T-cell (primary cell): ENCODE data around the gene SLC34A2. TPM values are rescaled to one million over a fixed set of nuclear protein-coding genes. Genes with fewer than 3 reads are reported as not detected.

Source experiments
- ATAC-seq, 4 experiments: fragments of 200-7000 bp in 3 of 4; fragments of 150-1000 bp in 1 of 4; cut with Tn5 transposase; replicated peaks in 1 of 4; 1 replicate in 3 of 4; 2 replicates in 1 of 4; pipeline ENCODE4 v1.10.0; 2021; ENCODE audit warnings: moderate library complexity in 3 of 4, mild to moderate bottlenecking in 2 of 4, moderate number of reproducible peaks in 1 of 4
- CTCF ChIA-PET, 2 donors: fragments of 300-600 bp; sonication (Branson Sonifier 250); formaldehyde crosslinking; loops; one replicate each; lab custom pipeline; 2022; ENCODE audit warnings: antibody characterized with exemption in 2 of 2; lab: Charles Lee
- POLR2A ChIA-PET, 2 donors: fragments of 300-600 bp; sonication (Branson Sonifier 250); formaldehyde crosslinking; loops; one replicate each; lab custom pipeline; 2022; ENCODE audit warnings: antibody characterized with exemption in 2 of 2; lab: Charles Lee
- DNase-seq, 35 experiments: peaks; one replicate each; pipeline versions ENCODE4 v3.0.0 to v3.0.0-alpha.2; 2013 to 2023
- H3K27ac ChIP-seq: one replicate; pipeline ENCODE4 v1.5.1; 2013; ENCODE audit warnings: low read length
- H3K27me3 ChIP-seq, 2 experiments: replicated peaks in 1 of 2; 1 replicate in 1 of 2; 2 replicates in 1 of 2; pipeline versions ENCODE4 v1.6.1 to v1.7.0; 2013; ENCODE audit warnings: low read length in 1 of 2, mixed read lengths in 1 of 2; ENCODE audit not compliant: control insufficient read depth in 2 of 2, insufficient read depth in 2 of 2; ENCODE audit errors: extremely low read depth in 1 of 2
- H3K36me3 ChIP-seq, 2 donors: 1 replicate in 1 of 2; 2 replicates in 1 of 2; pipeline versions ENCODE4 v1.6.1 to v1.7.0; 2013; ENCODE audit warnings: low read length in 1 of 2; ENCODE audit not compliant: control insufficient read depth in 2 of 2, insufficient read depth in 1 of 2; ENCODE audit errors: extremely low read depth in 1 of 2
- H3K4me1 ChIP-seq, 2 experiments: 1 replicate in 1 of 2; 2 replicates in 1 of 2; pipeline versions ENCODE4 v1.6.1 to v1.7.0; 2013; ENCODE audit warnings: low read length in 2 of 2, mixed read lengths in 1 of 2; ENCODE audit not compliant: insufficient read depth in 2 of 2, control insufficient read depth in 1 of 2; ENCODE audit errors: extremely low read depth in 1 of 2
- H3K4me3 ChIP-seq, 2 donors: 1 replicate in 1 of 2; 2 replicates in 1 of 2; pipeline versions ENCODE4 v1.5.1 to v1.7.0; 2013; ENCODE audit warnings: mild to moderate bottlenecking in 2 of 2, low read length in 1 of 2, moderate library complexity in 1 of 2; ENCODE audit not compliant: control insufficient read depth in 1 of 2; ENCODE audit errors: extremely low read depth in 1 of 2
- H3K9me3 ChIP-seq: 2 replicates; pipeline ENCODE4 v1.7.0; 2013
- H3K27ac Mint-ChIP-seq, 2 donors: one replicate each; pipeline ENCODE4 v1.8.0; 2020 to 2021; ENCODE audit warnings: mild to moderate bottlenecking in 2 of 2, mixed read lengths in 2 of 2
- H3K27me3 Mint-ChIP-seq, 2 donors: one replicate each; pipeline ENCODE4 v1.8.0; 2021 to 2022; ENCODE audit warnings: mixed read lengths in 2 of 2
- H3K36me3 Mint-ChIP-seq: one replicate; pipeline ENCODE4 v1.8.0; 2021; ENCODE audit warnings: mixed read lengths
- H3K4me1 Mint-ChIP-seq, 3 donors: one replicate each; pipeline ENCODE4 v1.8.0; 2020 to 2022; ENCODE audit warnings: mixed read lengths in 3 of 3, mild to moderate bottlenecking in 1 of 3
- H3K4me3 Mint-ChIP-seq, 3 donors: one replicate each; pipeline ENCODE4 v1.8.0; 2020 to 2022; ENCODE audit warnings: mild to moderate bottlenecking in 3 of 3, mixed read lengths in 3 of 3, moderate library complexity in 3 of 3
- H3K9me3 Mint-ChIP-seq, 3 donors: one replicate each; pipeline ENCODE4 v1.8.0; 2020 to 2022; ENCODE audit warnings: mixed read lengths in 3 of 3
- WGBS: methylation state at CpG from one replicate; pipeline ENCODE4 v1.1.5; 2013; ENCODE audit warnings: missing lambda C conversion rate; ENCODE audit not compliant: insufficient coverage; 5-methylcytosine and 5-hydroxymethylcytosine counted together
- total RNA-seq, 35 experiments: library from RNA in 6 of 35; stranded (reverse) in 6 of 35; fragments of 120-200 nt in 1 of 35; gene quantifications; one replicate each; pipeline versions ENCODE4 v1.2.1 to v1.2.4 and lab custom pipeline; 2013 to 2026

SLC34A2 gene
- total RNA-seq, 5 donors from 2014 or later (not counting 1 experiment from before 2014, with no cell fraction given): 1.0 to 2.5 (median 1.9) TPM; not detected in 2

DNA sequence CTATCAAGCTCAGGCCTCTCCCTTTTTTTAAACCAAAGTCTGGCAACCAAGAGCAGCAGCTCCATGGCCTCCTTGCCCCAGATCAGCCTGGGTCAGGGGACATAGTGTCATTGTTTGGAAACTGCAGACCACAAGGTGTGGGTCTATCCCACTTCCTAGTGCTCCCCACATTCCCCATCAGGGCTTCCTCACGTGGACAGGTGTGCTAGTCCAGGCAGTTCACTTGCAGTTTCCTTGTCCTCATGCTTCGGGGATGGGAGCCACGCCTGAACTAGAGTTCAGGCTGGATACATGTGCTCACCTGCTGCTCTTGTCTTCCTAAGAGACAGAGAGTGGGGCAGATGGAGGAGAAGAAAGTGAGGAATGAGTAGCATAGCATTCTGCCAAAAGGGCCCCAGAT is 21.5 kb downstream of the SLC34A2 start:
- Mint-ChIP-seq H3K27ac (no peak overlapping the region), H3K4me1 (no peaks in the 10 kb centered on the region), H3K27me3 (peaks cover 0 to 3% of the 10 kb centered on the region in 2 donors), H3K36me3 (no peaks in the 10 kb centered on the region), H3K9me3 (no peaks in the 10 kb centered on the region), H3K4me3 (no peak overlapping the region)
- Histone ChIP-seq H3K9me3 (no peaks in the 10 kb centered on the region), H3K27me3 (peaks cover 0 to 3% of the 10 kb centered on the region in 2 experiments), H3K4me1 (no peaks in the 10 kb centered on the region), H3K4me3 (no peak overlapping the region), H3K27ac (no peak overlapping the region), H3K36me3 (no peaks in the 10 kb centered on the region)
- ChIA-PET CTCF (no interaction called here), POLR2A (no interaction called here)
- DNase-seq (no peak), ATAC-seq (no peak)
- 59% methylated on average over 3 of the region's 3 CpGs for WGBS

DNA sequence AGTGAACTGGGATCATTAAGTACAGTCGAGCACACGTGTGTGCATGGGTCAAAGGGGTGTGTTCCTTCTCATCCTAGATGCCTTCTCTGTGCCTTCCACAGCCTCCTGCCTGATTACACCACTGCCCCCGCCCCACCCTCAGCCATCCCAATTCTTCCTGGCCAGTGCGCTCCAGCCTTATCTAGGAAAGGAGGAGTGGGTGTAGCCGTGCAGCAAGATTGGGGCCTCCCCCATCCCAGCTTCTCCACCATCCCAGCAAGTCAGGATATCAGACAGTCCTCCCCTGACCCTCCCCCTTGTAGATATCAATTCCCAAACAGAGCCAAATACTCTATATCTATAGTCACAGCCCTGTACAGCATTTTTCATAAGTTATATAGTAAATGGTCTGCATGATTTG is 22.3 kb downstream of the SLC34A2 start:
- DNase-seq: no peak
- POLR2A ChIA-PET: no interaction called here
- Histone ChIP-seq H3K27ac (no peak overlapping the region), H3K27me3 (peaks cover 0 to 3% of the 10 kb centered on the region in 2 experiments), H3K9me3 (no peaks in the 10 kb centered on the region), H3K4me1 (no peaks in the 10 kb centered on the region), H3K4me3 (no peak overlapping the region), H3K36me3 (no peaks in the 10 kb centered on the region)
- H3K36me3 Mint-ChIP-seq: no peaks in the 10 kb centered on the region
- H3K4me1 Mint-ChIP-seq: no peaks in the 10 kb centered on the region
- CTCF ChIA-PET: no interaction called here
- no peaks in the 10 kb centered on the region for H3K9me3 Mint-ChIP-seq
- peaks cover 0 to 3% of the 10 kb centered on the region in 2 donors for H3K27me3 Mint-ChIP-seq
- ATAC-seq: no peak
- H3K4me3 Mint-ChIP-seq: no peak overlapping the region
- H3K27ac Mint-ChIP-seq: no peak overlapping the region
- WGBS: no CpG with 5 or more reads among the region's 5 CpGs

DNA sequence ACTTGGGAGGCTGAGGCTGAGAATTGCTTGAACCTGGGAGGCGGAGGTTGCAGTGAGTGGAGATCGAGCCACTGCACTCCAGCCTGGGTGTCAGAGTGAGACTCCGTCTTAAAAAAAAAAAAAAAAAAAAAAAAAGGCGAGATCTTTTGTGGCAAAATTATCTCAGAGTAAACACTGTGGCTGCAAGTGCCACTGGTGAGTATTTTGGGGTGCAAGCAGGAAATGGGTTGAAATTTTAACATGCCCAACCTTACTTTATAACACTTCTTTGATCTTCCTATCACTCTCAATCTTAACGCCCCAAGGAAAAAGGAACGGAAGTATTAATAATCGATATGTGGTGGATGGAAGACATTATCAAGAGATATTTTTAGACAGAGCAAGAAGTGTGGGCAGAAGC is 32.1 kb downstream of the SLC34A2 start:
- POLR2A ChIA-PET: no interaction called here

DNA sequence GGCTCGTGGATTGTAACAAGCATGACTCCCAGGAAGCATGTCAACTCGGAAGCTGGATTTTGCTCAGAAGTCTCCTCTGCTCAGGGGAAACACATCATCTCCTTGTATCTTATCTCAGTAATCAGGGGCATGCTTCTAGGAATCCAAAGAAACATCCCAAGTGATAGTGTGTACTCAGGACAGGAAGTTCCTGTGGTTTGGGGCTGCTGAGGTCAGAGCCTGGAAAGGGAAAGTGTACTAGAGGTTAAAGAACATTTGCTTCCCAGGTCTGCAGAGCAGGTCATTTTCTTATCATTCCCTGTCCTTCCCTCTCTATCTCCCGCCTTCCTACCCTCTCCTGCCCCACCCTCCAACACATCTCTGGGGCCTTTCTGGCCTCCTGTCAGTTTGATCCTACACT is 38.8 kb downstream of the SLC34A2 start:
- DNase-seq (no peak), ATAC-seq (no peak)
- Mint-ChIP-seq H3K36me3 (no peaks in the 10 kb centered on the region), H3K4me1 (no peaks in the 10 kb centered on the region), H3K4me3 (no peak overlapping the region), H3K27me3 (no peaks in the 10 kb centered on the region), H3K9me3 (peaks cover 6 to 12% (median 10%) of the 10 kb centered on the region in 3 donors), H3K27ac (no peak overlapping the region)
- Histone ChIP-seq H3K9me3 (no peaks in the 10 kb centered on the region), H3K36me3 (no peaks in the 10 kb centered on the region), H3K4me3 (no peak overlapping the region), H3K27me3 (peaks cover 0 to 3% of the 10 kb centered on the region in 2 experiments), H3K27ac (no peak overlapping the region), H3K4me1 (no peaks in the 10 kb centered on the region)
- ChIA-PET CTCF (no interaction called here), POLR2A (no interaction called here)
- 64% methylated on average over 2 of the region's 3 CpGs for WGBS

More for the DNA sequence above, 32.1 kb downstream of the SLC34A2 start:
- Mint-ChIP-seq H3K27ac (no peak overlapping the region), H3K36me3 (no peaks in the 10 kb centered on the region), H3K27me3 (no peaks in the 10 kb centered on the region), H3K4me3 (no peak overlapping the region), H3K9me3 (peaks cover 7 to 10% (median 9%) of the 10 kb centered on the region in 3 donors), H3K4me1 (no peaks in the 10 kb centered on the region)
- H3K4me3 ChIP-seq: no peak overlapping the region
- H3K4me1 ChIP-seq: peaks cover 0 to 13% of the 10 kb centered on the region in 2 experiments
- ATAC-seq (no peak), DNase-seq (peak in 5 of 35 experiments; percentile 1 to 40 (median 1))
- WGBS: 80% methylated on average over 1 of the region's 7 CpGs
- peaks cover 0 to 3% of the 10 kb centered on the region in 2 experiments for H3K27me3 ChIP-seq
- H3K27ac ChIP-seq: no peak overlapping the region
- H3K9me3 ChIP-seq: no peaks in the 10 kb centered on the region
- CTCF ChIA-PET: no interaction called here
- H3K36me3 ChIP-seq: no peaks in the 10 kb centered on the region

DNA sequence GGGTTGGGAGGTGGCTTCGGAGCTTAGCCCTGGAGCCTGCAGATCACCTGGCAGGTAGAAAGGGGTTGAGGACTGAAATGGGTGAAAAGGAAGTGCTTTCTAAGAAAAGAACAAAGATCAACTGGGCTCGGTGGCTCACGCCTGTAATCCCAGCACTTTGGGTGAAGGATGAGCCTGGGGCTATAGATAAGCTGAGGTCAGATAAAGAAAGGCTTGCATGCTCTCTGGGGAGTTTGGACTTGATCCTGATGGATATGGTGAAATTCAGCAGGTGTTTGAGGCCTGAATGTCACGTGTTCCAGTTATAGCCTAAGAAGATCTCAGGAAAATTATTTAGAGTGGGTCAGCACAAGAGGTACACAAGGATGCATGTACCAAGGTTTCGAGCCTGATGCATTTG is 40.8 kb downstream of the SLC34A2 start:
- Histone ChIP-seq H3K36me3 (no peaks in the 10 kb centered on the region), H3K4me3 (no peak overlapping the region), H3K27ac (no peak overlapping the region), H3K9me3 (no peaks in the 10 kb centered on the region), H3K4me1 (no peaks in the 10 kb centered on the region), H3K27me3 (peaks cover 0 to 3% of the 10 kb centered on the region in 2 experiments)
- no peaks in the 10 kb centered on the region for H3K36me3 Mint-ChIP-seq
- CTCF ChIA-PET: no interaction called here
- POLR2A ChIA-PET: no interaction called here
- no peaks in the 10 kb centered on the region for H3K4me1 Mint-ChIP-seq
- no peak for ATAC-seq
- DNase-seq: no peak
- no peak overlapping the region for H3K27ac Mint-ChIP-seq
- H3K9me3 Mint-ChIP-seq: peaks cover 2 to 8% (median 6%) of the 10 kb centered on the region in 3 donors
- peaks cover 0 to 4% of the 10 kb centered on the region in 2 donors for H3K27me3 Mint-ChIP-seq
- WGBS: 78% methylated on average over 4 of the region's 5 CpGs
- no peak overlapping the region for H3K4me3 Mint-ChIP-seq

DNA sequence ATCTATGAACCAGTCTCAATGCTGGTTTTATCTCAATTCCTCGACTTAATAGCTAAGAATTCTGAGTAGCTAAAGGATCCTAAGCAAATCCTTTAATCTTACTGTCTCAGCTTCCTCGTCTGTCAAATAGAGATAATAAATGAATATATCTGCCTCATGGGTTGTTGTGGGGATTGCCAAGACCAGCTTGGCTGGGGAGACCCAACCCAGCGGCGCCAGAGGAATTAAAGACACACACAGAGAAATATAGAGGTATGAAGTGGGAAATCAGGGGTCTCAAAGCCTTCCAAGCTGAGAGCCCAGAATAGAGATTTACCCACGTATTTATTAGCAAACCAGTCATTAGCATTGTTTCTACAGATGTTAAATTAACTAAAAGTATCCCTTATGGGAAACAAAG is 41.9 kb downstream of the SLC34A2 start:
- no peaks in the 10 kb centered on the region for H3K4me1 ChIP-seq
- Mint-ChIP-seq H3K4me3 (no peak overlapping the region), H3K27ac (no peak overlapping the region), H3K4me1 (no peaks in the 10 kb centered on the region), H3K27me3 (peaks cover 0 to 4% of the 10 kb centered on the region in 2 donors), H3K36me3 (no peaks in the 10 kb centered on the region), H3K9me3 (peaks cover 0 to 3% (median 3%) of the 10 kb centered on the region in 3 donors)
- no peaks in the 10 kb centered on the region for H3K36me3 ChIP-seq
- ChIA-PET POLR2A (no interaction called here), CTCF (no interaction called here)
- ATAC-seq: no peak
- DNase-seq: no peak
- WGBS: 93% methylated on average over 3 of the region's 5 CpGs
- no peak overlapping the region for H3K27ac ChIP-seq
- no peak overlapping the region for H3K4me3 ChIP-seq
- H3K9me3 ChIP-seq: no peaks in the 10 kb centered on the region
- H3K27me3 ChIP-seq: peaks cover 0 to 3% of the 10 kb centered on the region in 2 experiments

DNA sequence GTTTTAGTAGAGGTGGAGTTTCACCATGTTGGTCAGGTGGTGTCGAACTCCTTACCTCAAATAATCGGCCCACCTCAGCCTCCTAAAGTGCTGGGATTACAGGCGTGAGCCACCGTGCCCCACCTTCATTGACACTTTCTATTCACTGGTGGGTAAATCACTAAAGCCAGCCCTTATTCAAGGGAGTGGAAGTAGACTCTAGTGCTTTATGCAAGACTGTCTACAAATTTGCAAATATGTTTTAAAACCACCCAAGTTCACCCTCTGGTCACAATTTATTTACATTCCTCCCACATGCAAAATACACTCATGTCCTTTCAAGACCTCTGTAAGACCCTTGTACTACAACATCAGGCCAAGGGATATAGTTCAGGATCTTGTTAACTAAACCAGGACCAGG is 45.0 kb downstream of the SLC34A2 start:
- Mint-ChIP-seq H3K4me3 (no peak overlapping the region), H3K9me3 (no peaks in the 10 kb centered on the region), H3K4me1 (no peaks in the 10 kb centered on the region), H3K27ac (no peak overlapping the region), H3K27me3 (peaks cover 0 to 4% of the 10 kb centered on the region in 2 donors), H3K36me3 (no peaks in the 10 kb centered on the region)
- no peak overlapping the region for H3K4me3 ChIP-seq
- no peaks in the 10 kb centered on the region for H3K4me1 ChIP-seq
- POLR2A ChIA-PET: no interaction called here
- H3K27ac ChIP-seq: no peak overlapping the region
- DNase-seq (no peak), ATAC-seq (no peak)
- no peaks in the 10 kb centered on the region for H3K36me3 ChIP-seq
- WGBS: no CpG with 5 or more reads among the region's 4 CpGs
- CTCF ChIA-PET: no interaction called here
- no peaks in the 10 kb centered on the region for H3K27me3 ChIP-seq
- no peaks in the 10 kb centered on the region for H3K9me3 ChIP-seq
